ENCODE results near the gene GTF2IRD1.
"Not testable (repeated sequence)": the region's sequence is repeated elsewhere in the genome, so short reads cannot be mapped to it uniquely, and the experiment has no call there.

Gene GTF2IRD1

GRCh38 chr7:74495112-74496086, 41.7 kb downstream of the GTF2IRD1 start:
- DNase-seq, result no peak

- no peak for DNase-seq
These were observed 42.6 kb downstream of the GTF2IRD1 start for GRCh38 chr7:74496272-74496671.

GRCh38 chr7:74496773-74497172, 43.1 kb downstream of the GTF2IRD1 start:
- DNase-seq, result not testable (repeated sequence)

- no peak for DNase-seq
These were observed 44.6 kb downstream of the GTF2IRD1 start for GRCh38 chr7:74498354-74498753.

GRCh38 chr7:74498996-74499834, 45.5 kb downstream of the GTF2IRD1 start:
- no peak for DNase-seq

DNA sequence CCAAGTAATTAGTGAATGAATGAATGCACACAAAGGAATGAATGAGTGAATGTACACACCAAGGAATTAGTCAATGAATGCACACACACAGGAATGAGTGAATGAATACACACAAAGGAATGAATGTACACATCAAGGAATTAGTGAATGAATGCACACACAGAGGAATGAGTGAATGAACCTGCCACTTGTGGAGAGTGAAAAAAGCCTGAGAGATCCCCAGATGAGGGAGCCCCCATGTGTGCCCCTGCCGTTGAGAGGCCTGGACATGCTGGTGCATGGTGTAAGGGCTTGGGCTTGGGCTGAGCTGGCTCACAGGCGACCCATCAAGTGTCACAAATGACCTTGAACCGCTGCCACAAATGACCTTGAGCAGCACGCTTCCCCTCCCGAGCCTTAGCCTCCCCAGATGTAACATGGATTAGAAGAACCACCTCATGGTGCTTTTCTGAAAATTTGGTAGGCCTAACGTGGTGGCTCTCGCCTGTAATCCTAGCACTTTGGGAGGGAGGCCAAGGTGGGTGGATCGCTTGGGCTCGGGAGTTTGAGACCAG, 46.2 kb downstream of the GTF2IRD1 start:
- DNase-seq, result no peak

- DNase-seq, result peak in 1 of 2 experiments; percentile 9
These were observed 47.6 kb downstream of the GTF2IRD1 start for GRCh38 chr7:74501298-74501697.

- DNase-seq, result peak; percentile 67 to 91
These were observed 48.6 kb downstream of the GTF2IRD1 start for GRCh38 chr7:74502216-74502891.

DNA sequence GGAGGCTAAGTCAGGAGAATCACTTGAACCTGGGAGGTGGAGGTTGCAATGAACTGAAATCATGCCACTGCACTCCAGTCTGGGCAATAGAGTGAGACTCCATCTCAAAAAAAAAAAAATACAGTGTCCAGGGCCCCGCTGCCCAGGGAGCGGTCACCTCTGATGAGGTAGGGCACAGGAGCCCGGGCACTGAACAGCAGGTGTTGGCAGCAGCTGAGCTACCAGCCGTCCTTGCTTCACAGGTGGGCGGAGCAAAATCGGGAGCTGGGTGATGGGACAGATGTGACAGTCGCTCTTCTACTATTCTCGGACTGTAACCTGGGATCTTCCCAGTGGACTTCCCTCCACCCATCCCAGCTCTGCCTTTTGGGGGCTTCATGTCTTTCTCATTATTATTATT, 49.4 kb downstream of the GTF2IRD1 start:
- no peak for DNase-seq

DNA sequence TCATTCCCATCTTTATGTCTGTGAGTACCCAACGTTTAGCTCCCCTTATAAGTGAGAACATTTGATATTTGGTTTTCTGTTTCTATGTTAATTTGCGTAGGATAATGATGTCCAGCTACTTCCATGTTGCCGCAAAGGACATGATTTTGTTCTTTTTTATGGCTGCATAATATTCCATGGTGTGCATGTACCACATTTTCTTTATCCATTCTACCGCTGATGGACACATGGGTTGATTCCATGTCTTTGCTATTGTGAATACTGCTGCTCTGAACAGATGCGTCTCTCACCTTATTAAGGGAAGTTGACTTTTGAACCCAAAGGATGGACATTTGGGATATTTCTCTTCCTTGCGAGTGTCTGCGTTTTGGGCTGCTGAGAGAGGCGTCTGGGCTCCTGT, 50.2 kb downstream of the GTF2IRD1 start:
- DNase-seq, result no peak

DNA sequence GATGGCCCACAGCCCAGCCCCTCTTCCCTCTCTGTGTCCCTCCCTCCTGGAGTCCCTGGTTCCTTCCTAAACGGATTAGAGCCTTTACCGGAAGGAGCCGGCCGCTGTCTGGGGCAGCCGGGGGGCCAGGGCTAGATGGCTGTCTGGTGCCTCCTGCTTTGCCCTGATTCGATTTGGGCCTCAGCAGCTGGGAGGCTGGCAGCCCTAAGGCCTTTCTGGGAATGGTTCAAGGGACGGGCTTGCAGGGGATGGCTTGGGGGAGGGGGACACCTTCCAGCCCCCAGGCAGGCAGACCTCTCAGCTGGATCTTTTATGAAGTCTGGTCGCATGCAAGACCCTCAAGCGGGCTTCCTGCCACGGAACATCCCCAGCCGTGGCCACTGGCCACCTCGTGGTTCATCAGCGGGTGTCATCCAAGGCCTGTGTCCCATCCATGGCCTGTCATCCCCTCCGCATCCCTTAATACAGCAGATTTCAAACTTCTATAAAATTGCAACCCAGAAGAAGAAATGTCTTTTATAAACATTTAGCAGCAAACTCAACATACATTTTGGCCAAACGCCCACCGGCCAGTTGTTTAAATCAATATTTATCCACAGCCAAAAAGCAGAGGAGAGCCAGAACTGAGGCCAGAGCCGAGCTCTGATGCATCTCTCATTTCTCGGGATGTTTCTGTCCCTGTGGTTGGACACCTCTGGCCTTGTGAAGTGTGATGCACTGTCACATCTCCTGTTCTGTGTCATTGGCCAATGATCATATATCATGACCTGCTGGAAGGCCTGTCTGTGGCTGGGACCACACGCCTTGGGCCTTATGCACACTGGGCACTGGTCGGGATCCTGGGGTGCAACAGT, 52.0 kb downstream of the GTF2IRD1 start:
- DNase-seq, result no peak

- no peak for DNase-seq
These were observed 52.6 kb downstream of the GTF2IRD1 start for GRCh38 chr7:74506325-74506724.

GRCh38 chr7:74507538-74508319, 54.0 kb downstream of the GTF2IRD1 start:
- no peak for DNase-seq

DNA sequence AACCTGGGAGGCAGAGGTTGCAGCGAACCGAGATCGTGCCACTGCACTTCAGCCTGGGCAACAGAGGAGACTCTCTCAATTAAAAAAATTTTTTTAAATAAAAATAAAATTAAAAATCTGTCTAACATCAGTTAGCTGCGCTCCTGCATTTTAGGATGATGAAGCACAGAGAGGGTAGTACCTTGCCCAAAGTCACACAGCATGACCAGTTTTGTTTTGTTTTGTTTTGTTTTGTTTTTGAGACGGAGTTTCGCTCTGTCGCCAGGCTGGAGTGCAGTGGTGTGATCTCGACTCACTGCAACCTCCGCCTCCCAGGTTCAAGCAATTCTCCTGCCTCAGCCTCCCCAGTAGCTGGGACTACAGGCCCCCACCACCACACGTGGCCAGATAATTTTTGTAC, 55.7 kb downstream of the GTF2IRD1 start:
- DNase-seq, result not testable (repeated sequence)

GRCh38 chr7:74511345-74511744, 57.6 kb downstream of the GTF2IRD1 start:
- DNase-seq, result peak in 1 of 2 experiments; percentile 19

- no peak for DNase-seq
These were observed 59.1 kb downstream of the GTF2IRD1 start for GRCh38 chr7:74512762-74513161.

DNA sequence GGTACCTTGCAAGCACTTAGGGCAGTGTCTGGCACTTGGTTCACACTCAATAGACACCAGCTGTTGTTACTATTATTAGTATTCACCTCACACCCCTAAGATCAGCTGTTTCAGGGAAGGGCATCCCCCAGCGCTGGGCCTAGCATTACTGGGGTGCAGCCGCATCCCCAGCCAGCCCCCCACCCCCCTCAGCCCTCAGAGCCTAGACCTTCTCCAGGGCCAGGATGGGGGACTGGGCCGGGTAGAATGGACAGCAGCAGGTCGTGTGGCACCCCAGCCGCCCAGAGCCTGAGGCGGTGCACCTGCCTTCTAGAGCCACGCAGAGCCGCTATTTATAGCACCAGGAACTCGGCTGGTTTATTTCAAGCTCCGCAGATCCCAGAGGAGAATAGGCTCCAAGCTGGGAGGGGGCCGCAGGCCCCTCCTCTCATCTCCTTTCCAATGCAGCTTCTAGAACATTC, 60.5 kb downstream of the GTF2IRD1 start:
- peak; percentile 71 to 83 for DNase-seq

GRCh38 chr7:74515276-74515675, 61.6 kb downstream of the GTF2IRD1 start:
- DNase-seq, result no peak

- DNase-seq, result no peak
These were observed 62.5 kb downstream of the GTF2IRD1 start for GRCh38 chr7:74516214-74516613.

DNA sequence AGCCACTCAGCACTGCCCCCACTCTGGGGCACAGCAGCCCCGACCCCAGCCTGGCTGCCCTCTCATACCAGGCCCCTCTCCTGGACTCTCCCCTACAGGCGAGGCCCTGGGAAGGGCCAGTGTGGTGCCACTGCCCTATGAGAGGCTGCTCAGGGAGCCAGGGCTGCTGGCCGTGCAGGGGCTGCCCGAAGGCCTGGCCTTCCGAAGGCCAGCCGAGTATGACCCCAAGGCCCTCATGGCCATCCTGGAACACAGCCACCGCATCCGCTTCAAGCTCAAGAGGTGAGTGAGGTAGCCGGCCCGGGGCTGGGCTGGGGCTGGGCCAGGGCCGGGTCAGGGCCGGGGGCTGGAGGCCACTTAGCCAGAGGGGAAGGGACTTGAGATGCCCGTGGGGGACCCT, 64.3 kb downstream of the GTF2IRD1 start:
- DNase-seq, result no peak

DNA sequence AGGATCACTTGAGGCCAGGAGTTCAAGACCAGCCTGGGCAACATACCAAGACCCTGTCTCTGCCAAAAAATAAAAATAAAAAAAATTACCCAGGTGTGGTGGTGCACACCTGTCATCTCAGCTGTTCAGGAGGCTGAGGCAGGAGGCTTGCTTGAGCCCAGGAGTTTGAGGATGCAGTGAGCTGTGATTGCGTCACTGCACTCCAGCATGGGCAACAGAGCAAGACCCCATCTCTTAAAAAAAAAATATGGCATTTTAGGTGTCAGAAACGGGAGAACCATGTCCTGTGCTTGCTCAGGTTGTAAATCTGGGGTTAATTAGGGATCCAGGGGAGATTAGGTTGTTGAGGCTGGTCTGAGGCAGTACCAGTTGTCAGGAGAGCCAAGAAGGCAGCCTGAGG, 64.9 kb downstream of the GTF2IRD1 start:
- DNase-seq, result no peak
